ENCODE results near the gene FADS2.
"Not testable (repeated sequence)": the region's sequence is repeated elsewhere in the genome, so short reads cannot be mapped to it uniquely, and the experiment has no call there.

Gene FADS2

GRCh38 chr11:61871158-61871597 is 43.1 kb downstream of the FADS2 start:
- peak; percentile 25 for DNase-seq

GRCh38 chr11:61872935-61873565 is 45.0 kb downstream of the FADS2 start:
- no peak for DNase-seq

GRCh38 chr11:61873588-61874376 is 45.7 kb downstream of the FADS2 start:
- peak; percentile 45 for DNase-seq

- DNase-seq: no peak
Measured at GRCh38 chr11:61874377-61874809, 46.3 kb downstream of the FADS2 start.

GRCh38 chr11:61874853-61875252 is 46.8 kb downstream of the FADS2 start:
- no peak for DNase-seq

- DNase-seq: no peak
Measured at GRCh38 chr11:61875698-61876097, 47.6 kb downstream of the FADS2 start.

- no peak for DNase-seq
Measured at GRCh38 chr11:61879152-61879551, 51.1 kb downstream of the FADS2 start.

- DNase-seq: no peak
Measured at GRCh38 chr11:61880031-61880430, 51.9 kb downstream of the FADS2 start.

- no peak for DNase-seq
Measured at GRCh38 chr11:61880454-61880853, 52.4 kb downstream of the FADS2 start.

- no peak for DNase-seq
Measured at GRCh38 chr11:61881397-61881796, 53.3 kb downstream of the FADS2 start.

GRCh38 chr11:61882267-61882666 is 54.2 kb downstream of the FADS2 start:
- DNase-seq: not testable (repeated sequence)

GRCh38 chr11:61882879-61883278 is 54.8 kb downstream of the FADS2 start:
- no peak for DNase-seq

GRCh38 chr11:61883327-61883726 is 55.2 kb downstream of the FADS2 start:
- no peak for DNase-seq

- DNase-seq: no peak
Measured at GRCh38 chr11:61883947-61884346, 55.8 kb downstream of the FADS2 start.

- DNase-seq: no peak
Measured at GRCh38 chr11:61885166-61885778, 57.2 kb downstream of the FADS2 start.

- DNase-seq: no peak
Measured at GRCh38 chr11:61885784-61886580, 57.9 kb downstream of the FADS2 start.

- no peak for DNase-seq
Measured at GRCh38 chr11:61886643-61887042, 58.5 kb downstream of the FADS2 start.

- DNase-seq: no peak
Measured at GRCh38 chr11:61887839-61888494, 59.9 kb downstream of the FADS2 start.

GRCh38 chr11:61888590-61888989 is 60.5 kb downstream of the FADS2 start:
- DNase-seq: no peak

GRCh38 chr11:61889831-61890230 is 61.7 kb downstream of the FADS2 start:
- no peak for DNase-seq

GRCh38 chr11:61890529-61891330 is 62.6 kb downstream of the FADS2 start:
- DNase-seq: no peak
